GM19395 (cell line): Measurements from ENCODE around the gene LEPR.
"Not testable (repeated sequence)": the region's sequence is repeated elsewhere in the genome, so short reads cannot be mapped to it uniquely, and the experiment has no call there.

Experiments
- ATAC-seq: cut with Tn5 transposase; IDR thresholded peaks from one replicate; pipeline ENCODE4 v1.9.1; 2021; ENCODE audit warnings: mild to moderate bottlenecking, moderate library complexity; ENCODE audit not compliant: unreplicated experiment

Gene LEPR, protein sequence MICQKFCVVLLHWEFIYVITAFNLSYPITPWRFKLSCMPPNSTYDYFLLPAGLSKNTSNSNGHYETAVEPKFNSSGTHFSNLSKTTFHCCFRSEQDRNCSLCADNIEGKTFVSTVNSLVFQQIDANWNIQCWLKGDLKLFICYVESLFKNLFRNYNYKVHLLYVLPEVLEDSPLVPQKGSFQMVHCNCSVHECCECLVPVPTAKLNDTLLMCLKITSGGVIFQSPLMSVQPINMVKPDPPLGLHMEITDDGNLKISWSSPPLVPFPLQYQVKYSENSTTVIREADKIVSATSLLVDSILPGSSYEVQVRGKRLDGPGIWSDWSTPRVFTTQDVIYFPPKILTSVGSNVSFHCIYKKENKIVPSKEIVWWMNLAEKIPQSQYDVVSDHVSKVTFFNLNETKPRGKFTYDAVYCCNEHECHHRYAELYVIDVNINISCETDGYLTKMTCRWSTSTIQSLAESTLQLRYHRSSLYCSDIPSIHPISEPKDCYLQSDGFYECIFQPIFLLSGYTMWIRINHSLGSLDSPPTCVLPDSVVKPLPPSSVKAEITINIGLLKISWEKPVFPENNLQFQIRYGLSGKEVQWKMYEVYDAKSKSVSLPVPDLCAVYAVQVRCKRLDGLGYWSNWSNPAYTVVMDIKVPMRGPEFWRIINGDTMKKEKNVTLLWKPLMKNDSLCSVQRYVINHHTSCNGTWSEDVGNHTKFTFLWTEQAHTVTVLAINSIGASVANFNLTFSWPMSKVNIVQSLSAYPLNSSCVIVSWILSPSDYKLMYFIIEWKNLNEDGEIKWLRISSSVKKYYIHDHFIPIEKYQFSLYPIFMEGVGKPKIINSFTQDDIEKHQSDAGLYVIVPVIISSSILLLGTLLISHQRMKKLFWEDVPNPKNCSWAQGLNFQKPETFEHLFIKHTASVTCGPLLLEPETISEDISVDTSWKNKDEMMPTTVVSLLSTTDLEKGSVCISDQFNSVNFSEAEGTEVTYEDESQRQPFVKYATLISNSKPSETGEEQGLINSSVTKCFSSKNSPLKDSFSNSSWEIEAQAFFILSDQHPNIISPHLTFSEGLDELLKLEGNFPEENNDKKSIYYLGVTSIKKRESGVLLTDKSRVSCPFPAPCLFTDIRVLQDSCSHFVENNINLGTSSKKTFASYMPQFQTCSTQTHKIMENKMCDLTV

DNA sequence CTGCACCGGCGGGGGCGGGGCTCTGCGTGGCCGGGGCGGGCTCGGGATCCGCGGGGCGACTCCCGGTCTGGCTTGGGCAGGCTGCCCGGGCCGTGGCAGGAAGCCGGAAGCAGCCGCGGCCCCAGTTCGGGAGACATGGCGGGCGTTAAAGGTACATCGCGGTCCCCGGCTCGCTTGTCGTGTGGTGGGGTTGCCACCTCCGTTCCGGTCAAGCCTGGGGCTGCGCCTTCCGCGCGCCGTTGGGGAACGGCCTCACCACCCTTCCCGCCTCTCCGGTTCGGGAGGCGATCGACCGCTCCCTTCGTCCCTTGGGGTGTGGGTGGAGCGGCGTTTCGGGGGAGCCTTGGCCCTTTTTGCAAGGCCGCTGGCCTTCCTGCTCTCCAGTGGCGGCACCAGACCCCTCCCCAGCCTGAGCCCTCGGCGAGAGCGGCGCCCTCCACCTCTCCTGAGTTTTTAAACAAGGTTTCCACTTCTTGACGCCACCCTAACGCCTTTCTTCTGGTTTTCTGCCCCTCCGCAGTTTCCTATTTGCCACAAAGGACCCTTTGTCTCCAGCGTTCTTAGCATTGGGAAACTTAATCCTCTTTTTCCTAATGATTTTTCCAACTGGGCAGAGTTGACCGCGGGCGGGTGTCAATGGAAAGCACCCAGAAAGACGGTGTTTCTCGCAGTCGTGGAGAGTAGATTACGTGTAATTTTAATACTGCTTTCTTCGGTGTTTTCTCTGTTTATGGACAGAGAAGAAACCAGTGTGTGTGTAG is at the start of gene LEPR, which contains the start of gene LEPROT:
TSS of gene LEPR (plus strand) at position 79 of the 761 bp plus-strand sequence. CDS start 144,898 bp downstream, outside the sequence.
TSS of gene LEPROT (plus strand) at position 79 of the 761 bp plus-strand sequence. CDS start at position 136, 57 bp downstream.
- no peak for ATAC-seq

GRCh38 chr1:65371544-65371943 is 48.9 kb upstream of the LEPR start:
- ATAC-seq, result no peak

- ATAC-seq, result no peak
Observed at GRCh38 chr1:65372557-65372956, 47.9 kb upstream of the LEPR start.

DNA sequence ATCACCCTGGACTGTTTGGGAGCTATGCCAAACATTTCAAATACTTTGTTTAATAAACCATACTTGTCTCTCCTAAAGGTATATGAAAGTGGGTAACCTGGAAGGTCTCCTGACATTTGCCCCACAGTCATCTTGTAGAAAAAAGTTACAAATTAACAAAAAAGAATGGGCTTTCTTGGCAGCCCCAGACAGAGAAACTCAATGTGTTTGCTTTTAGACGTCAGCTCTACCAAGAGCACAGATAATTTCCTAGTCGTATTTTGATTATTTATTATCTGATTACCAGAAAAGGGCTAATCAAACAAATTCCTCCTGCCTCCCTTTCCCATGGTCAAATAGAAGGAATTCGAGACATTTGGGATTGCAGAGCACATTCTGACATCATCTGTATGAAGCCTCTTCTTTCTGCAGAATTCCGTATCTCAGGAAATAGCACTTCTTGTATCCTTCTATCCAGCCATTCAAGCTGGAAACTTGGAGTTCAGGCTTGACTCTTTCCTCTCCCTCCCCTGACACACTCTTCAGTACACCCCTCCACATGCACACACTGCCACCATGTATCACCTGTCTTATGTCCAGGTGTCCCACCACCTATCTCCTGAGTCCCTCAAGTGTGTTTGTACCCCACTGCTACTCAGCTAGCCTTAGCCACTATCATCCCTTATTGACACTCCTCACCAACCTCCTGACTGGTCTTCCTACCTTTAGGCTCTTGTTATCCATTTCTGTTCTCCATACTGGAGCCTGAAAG is 42.8 kb upstream of the LEPR start:
- no peak for ATAC-seq

DNA sequence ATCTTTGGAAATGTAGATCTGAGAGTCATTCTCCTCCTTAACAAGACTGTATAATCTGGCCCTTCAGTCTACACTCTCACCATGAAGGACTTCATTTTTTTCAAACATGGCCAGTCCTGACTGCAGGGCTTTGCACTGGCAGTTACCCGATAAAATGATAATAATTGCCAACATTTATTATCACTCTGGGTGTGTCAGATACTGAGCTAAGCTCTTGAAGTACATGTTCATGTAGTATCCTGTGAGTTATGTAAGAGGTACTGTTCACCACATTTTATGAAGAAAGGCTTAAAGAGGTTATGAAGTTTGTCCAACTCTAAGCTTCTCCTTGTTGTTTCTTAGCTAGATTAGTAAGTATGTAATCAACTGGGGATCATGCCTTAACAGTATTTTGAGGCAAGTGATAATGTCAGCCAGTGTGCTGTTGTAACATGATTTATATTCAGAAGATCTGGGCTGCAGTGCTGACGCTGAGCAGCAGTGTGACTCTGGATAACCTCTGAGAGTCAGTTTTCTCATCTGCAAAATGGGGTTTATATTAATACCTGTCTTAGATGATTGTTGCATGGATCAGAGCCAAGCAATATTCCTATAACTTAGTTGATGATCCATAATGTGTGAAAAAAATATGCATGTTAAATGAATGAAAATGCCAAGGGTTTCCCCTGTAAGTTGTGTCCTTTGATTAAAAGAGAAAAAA is 42.1 kb upstream of the LEPR start:
- no peak for ATAC-seq

DNA sequence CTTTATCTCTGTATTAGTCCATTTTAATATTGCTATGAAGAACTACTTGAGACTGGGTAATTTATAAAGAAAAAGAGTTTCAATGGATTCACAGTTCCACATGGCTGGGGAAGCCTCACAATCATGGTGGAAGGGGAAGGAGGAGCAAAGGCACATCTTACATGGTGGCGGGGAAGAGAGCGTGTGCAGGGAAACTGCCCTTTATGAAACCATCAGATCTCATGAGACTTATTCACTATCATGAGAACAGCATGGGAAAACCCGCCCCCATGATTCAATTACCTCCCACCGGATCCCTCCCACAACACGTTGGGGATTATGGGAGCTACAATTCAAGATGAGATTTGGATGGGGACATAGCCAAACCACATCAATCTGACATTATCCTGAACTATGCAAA is 36.0 kb upstream of the LEPR start:
- ATAC-seq, result not testable (repeated sequence)

GRCh38 chr1:65386439-65386838 is 34.0 kb upstream of the LEPR start:
- no peak for ATAC-seq

- ATAC-seq, result no peak
Observed at GRCh38 chr1:65387821-65388220, 32.6 kb upstream of the LEPR start.

GRCh38 chr1:65388908-65389695 is 31.4 kb upstream of the LEPR start:
- ATAC-seq, result no peak

DNA sequence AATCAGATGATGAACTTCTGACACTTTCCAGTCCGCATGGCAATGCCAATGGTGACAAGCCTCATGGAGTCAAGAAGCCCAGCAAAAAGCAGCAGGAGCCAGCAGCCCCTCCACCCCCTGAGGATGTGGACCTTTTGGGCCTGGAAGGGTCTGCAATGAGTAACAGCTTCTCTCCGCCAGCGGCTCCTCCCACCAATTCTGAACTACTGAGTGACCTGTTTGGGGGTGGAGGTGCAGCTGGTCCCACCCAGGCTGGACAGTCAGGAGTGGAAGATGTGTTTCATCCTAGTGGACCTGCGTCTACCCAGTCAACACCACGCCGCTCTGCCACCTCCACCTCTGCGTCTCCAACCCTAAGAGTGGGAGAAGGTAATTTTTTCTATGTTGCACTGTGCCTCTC is 28.0 kb upstream of the LEPR start:
- ATAC-seq, result no peak

GRCh38 chr1:65393347-65393746 is 27.1 kb upstream of the LEPR start:
- peak; percentile 94 for ATAC-seq

GRCh38 chr1:65393928-65394327 is 26.5 kb upstream of the LEPR start:
- ATAC-seq, result no peak

- ATAC-seq, result no peak
Observed at GRCh38 chr1:65395887-65396612, 24.4 kb upstream of the LEPR start.

- ATAC-seq, result no peak
Observed at GRCh38 chr1:65398083-65398482, 22.4 kb upstream of the LEPR start.

DNA sequence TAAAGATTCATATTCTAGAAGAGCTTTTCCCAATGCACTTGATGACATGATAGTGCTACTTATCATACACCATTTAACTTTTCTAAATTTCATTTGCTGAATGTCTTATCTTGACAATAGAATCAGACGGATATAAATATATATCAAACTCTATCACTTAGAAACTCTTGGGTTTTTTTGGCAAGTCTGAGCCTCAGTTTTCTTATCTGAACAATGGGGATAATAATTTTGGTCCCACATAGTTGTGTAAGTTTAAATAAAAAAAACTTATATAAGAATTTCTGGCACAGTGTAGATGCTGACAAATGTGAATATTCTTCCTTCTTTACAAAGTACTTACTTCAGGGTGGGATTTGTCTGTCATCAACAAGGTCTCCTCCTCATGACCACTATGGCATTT is 21.5 kb upstream of the LEPR start:
- no peak for ATAC-seq

DNA sequence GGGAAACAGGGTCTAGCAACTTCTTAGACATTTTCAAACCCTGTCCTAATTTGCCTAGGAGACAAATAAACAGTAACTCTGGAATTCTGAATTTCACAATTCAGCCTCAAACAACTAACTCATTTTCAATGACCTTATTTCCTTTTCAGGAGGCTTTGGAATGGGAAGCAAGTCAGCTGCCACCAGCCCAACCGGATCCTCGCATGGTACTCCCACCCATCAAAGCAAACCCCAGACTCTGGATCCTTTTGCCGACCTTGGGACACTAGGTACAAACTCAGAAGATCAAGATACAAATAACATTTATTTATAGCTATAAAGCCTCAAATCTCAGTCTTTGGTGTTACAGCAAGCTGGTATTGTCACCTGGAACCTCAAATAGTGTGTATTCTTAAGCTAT is 18.9 kb upstream of the LEPR start:
- ATAC-seq, result no peak

DNA sequence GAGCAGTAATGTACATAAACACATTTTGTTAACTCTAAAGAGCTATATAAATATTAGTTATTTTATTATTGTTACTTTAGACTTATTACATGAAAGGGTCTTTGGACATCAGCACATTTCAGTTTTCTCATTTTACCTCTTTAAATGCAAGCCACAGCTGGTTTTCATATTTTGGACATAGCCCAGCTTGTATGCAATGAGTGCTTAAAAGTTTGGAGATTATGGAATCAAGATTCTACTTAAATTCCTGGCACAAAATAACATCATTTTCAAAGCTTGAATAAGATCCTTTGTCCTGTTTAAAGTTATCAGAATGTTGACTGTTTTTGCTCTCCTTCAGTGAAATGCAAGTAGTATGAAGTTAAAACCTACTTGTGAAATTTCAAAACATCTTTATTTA is 15.5 kb upstream of the LEPR start:
- no peak for ATAC-seq

DNA sequence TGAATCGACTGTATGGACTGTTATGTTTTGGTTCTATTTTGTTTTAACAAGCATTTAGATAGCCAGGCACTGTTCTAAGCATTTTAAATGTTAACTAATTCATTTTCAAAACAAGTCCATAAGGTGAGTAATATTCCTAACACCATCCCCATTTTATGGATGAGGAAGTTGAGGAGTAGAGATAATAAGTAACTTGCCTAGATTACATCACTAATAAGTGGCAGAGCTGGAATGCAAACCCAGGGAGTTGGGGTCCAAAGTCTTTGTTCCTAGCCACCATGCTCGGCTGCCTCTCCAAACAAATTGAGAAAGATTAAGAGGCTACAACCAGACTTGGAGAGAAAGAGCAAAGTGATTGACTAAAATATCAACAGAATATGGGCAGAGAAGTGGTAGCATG is 12.6 kb upstream of the LEPR start:
- ATAC-seq, result no peak
